ENCODE results near the gene TMCC1.

GRCh38 chr3:129603561-129603942 lies 290.0 kb downstream of the TMCC1 start:
- no peak for TF ChIP-seq ARNTL (CRISPR knock-in tag; IDR thresholded peaks at IDR 0.05; ENCODE audit: borderline replicate concordance, low read depth)
- no peak for TF ChIP-seq SNAI2 (CRISPR knock-in tag; IDR thresholded peaks at IDR 0.05)
- no peak for TF ChIP-seq TSHZ2 (CRISPR knock-in tag; IDR thresholded peaks at IDR 0.05)
- TF ChIP-seq, protein P1, sequence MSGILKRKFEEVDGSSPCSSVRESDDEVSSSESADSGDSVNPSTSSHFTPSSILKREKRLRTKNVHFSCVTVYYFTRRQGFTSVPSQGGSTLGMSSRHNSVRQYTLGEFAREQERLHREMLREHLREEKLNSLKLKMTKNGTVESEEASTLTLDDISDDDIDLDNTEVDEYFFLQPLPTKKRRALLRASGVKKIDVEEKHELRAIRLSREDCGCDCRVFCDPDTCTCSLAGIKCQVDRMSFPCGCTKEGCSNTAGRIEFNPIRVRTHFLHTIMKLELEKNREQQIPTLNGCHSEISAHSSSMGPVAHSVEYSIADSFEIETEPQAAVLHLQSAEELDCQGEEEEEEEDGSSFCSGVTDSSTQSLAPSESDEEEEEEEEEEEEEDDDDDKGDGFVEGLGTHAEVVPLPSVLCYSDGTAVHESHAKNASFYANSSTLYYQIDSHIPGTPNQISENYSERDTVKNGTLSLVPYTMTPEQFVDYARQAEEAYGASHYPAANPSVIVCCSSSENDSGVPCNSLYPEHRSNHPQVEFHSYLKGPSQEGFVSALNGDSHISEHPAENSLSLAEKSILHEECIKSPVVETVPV (CRISPR knock-in tag; IDR thresholded peaks at IDR 0.05), result no peak
- no peak for TF ChIP-seq TOX (CRISPR knock-in tag; IDR thresholded peaks at IDR 0.05; ENCODE audit: borderline replicate concordance)
- no peak for TF ChIP-seq OSR1 (CRISPR knock-in tag; IDR thresholded peaks at IDR 0.05)
- TF ChIP-seq, protein P2, sequence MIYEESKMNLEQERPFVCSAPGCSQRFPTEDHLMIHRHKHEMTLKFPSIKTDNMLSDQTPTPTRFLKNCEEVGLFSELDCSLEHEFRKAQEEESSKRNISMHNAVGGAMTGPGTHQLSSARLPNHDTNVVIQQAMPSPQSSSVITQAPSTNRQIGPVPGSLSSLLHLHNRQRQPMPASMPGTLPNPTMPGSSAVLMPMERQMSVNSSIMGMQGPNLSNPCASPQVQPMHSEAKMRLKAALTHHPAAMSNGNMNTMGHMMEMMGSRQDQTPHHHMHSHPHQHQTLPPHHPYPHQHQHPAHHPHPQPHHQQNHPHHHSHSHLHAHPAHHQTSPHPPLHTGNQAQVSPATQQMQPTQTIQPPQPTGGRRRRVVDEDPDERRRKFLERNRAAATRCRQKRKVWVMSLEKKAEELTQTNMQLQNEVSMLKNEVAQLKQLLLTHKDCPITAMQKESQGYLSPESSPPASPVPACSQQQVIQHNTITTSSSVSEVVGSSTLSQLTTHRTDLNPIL (CRISPR knock-in tag; IDR thresholded peaks at IDR 0.05; ENCODE audit: low read depth), result no peak
- no peak for TF ChIP-seq PPARA (CRISPR knock-in tag; IDR thresholded peaks at IDR 0.05; ENCODE audit: borderline replicate concordance)
- TF ChIP-seq CSDC2 (CRISPR knock-in tag; IDR thresholded peaks at IDR 0.05), result no peak
- TF ChIP-seq ISL1 (CRISPR knock-in tag; IDR thresholded peaks at IDR 0.05), result no peak
- no peak for TF ChIP-seq POU6F1 (CRISPR knock-in tag; IDR thresholded peaks at IDR 0.05; ENCODE audit: borderline replicate concordance, low read depth)
- no peak for TF ChIP-seq ZNF565 (CRISPR knock-in tag; conservative IDR thresholded peaks at IDR 0.05; ENCODE audit: low read depth)
- no peak for TF ChIP-seq GLIS3 (CRISPR knock-in tag; IDR thresholded peaks at IDR 0.05)
- TF ChIP-seq, protein P3, sequence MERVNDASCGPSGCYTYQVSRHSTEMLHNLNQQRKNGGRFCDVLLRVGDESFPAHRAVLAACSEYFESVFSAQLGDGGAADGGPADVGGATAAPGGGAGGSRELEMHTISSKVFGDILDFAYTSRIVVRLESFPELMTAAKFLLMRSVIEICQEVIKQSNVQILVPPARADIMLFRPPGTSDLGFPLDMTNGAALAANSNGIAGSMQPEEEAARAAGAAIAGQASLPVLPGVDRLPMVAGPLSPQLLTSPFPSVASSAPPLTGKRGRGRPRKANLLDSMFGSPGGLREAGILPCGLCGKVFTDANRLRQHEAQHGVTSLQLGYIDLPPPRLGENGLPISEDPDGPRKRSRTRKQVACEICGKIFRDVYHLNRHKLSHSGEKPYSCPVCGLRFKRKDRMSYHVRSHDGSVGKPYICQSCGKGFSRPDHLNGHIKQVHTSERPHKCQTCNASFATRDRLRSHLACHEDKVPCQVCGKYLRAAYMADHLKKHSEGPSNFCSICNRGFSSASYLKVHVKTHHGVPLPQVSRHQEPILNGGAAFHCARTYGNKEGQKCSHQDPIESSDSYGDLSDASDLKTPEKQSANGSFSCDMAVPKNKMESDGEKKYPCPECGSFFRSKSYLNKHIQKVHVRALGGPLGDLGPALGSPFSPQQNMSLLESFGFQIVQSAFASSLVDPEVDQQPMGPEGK (CRISPR knock-in tag; IDR thresholded peaks at IDR 0.05; ENCODE audit: borderline replicate concordance), result no peak
